Right forelimb (tissue), 1 donor: ENCODE measurements around the gene VTI1A.
"Not testable (repeated sequence)": the region's sequence is repeated elsewhere in the genome, so short reads cannot be mapped to it uniquely, and the experiment has no call there.

Source experiments
- DNase-seq: peaks from one replicate; pipeline ENCODE4 v3.0.0-alpha.2; 2018

VTI1A gene

GRCh38 chr10:112456533-112456932 lies 9.5 kb downstream of the VTI1A start:
- DNase-seq: no peak

GRCh38 chr10:112460366-112460765 lies 13.4 kb downstream of the VTI1A start:
- no peak for DNase-seq

GRCh38 chr10:112461029-112461887 lies 14.2 kb downstream of the VTI1A start:
- DNase-seq: no peak

GRCh38 chr10:112464074-112464473 lies 17.1 kb downstream of the VTI1A start:
- DNase-seq: not testable (repeated sequence)

GRCh38 chr10:112465299-112465883 lies 18.4 kb downstream of the VTI1A start:
- DNase-seq: no peak

- no peak for DNase-seq
These were observed 19.8 kb downstream of the VTI1A start for GRCh38 chr10:112466802-112467201.

- DNase-seq: no peak
These were observed 20.6 kb downstream of the VTI1A start for GRCh38 chr10:112467541-112468075.

GRCh38 chr10:112471878-112472487 lies 25.0 kb downstream of the VTI1A start:
- peak; percentile 43 for DNase-seq

GRCh38 chr10:112475575-112476218 lies 28.7 kb downstream of the VTI1A start:
- DNase-seq: no peak

GRCh38 chr10:112481602-112482001 lies 34.6 kb downstream of the VTI1A start:
- no peak for DNase-seq

GRCh38 chr10:112484399-112484798 lies 37.4 kb downstream of the VTI1A start:
- no peak for DNase-seq

- no peak for DNase-seq
These were observed 40.9 kb downstream of the VTI1A start for GRCh38 chr10:112487964-112488363.

GRCh38 chr10:112490545-112490944 lies 43.5 kb downstream of the VTI1A start:
- DNase-seq: peak; percentile 49

- no peak for DNase-seq
These were observed 44.1 kb downstream of the VTI1A start for GRCh38 chr10:112491144-112491543.

- no peak for DNase-seq
These were observed 45.7 kb downstream of the VTI1A start for GRCh38 chr10:112492736-112493135.

GRCh38 chr10:112497347-112497950 lies 50.4 kb downstream of the VTI1A start:
- DNase-seq: no peak

- DNase-seq: no peak
These were observed 51.8 kb downstream of the VTI1A start for GRCh38 chr10:112498806-112499205.

- not testable (repeated sequence) for DNase-seq
These were observed 53.0 kb downstream of the VTI1A start for GRCh38 chr10:112499985-112500384.

GRCh38 chr10:112502536-112502935 lies 55.5 kb downstream of the VTI1A start:
- no peak for DNase-seq

GRCh38 chr10:112503643-112504042 lies 56.6 kb downstream of the VTI1A start:
- no peak for DNase-seq

GRCh38 chr10:112507046-112507445 lies 60.0 kb downstream of the VTI1A start:
- DNase-seq: no peak

- DNase-seq: no peak
These were observed 61.0 kb downstream of the VTI1A start for GRCh38 chr10:112507988-112508387.
